D721Med (cell line): ENCODE results near the gene CHI3L1.
A peak's percentile ranks its signal among the peaks of the same experiment; 100 is the strongest.

ENCODE experiments used
- DNase-seq: peaks from one replicate; pipeline ENCODE4 v3.0.0; 2011; ENCODE audit warnings: low spot score; ENCODE audit not compliant: insufficient read length
- FAIRE-seq: peaks from 2 replicates; lab custom pipeline; 2011; peaks lifted over from hg19 to GRCh38; lab: Jason Lieb, UNC
- TF ChIP-seq, protein P1 (sequence below): IDR thresholded peaks from 2 replicates; pipeline ENCODE4 v1.5.1; 2012; ENCODE audit warnings: mild to moderate bottlenecking, control low read depth; ENCODE audit not compliant: insufficient read depth; ENCODE audit errors: missing control alignments

The CHI3L1 gene

GRCh38 chr1:203173011-203173555 lies 13.4 kb downstream of the CHI3L1 start:
- FAIRE-seq: no peak
- TF ChIP-seq, protein P1, sequence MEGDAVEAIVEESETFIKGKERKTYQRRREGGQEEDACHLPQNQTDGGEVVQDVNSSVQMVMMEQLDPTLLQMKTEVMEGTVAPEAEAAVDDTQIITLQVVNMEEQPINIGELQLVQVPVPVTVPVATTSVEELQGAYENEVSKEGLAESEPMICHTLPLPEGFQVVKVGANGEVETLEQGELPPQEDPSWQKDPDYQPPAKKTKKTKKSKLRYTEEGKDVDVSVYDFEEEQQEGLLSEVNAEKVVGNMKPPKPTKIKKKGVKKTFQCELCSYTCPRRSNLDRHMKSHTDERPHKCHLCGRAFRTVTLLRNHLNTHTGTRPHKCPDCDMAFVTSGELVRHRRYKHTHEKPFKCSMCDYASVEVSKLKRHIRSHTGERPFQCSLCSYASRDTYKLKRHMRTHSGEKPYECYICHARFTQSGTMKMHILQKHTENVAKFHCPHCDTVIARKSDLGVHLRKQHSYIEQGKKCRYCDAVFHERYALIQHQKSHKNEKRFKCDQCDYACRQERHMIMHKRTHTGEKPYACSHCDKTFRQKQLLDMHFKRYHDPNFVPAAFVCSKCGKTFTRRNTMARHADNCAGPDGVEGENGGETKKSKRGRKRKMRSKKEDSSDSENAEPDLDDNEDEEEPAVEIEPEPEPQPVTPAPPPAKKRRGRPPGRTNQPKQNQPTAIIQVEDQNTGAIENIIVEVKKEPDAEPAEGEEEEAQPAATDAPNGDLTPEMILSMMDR: no peak
- no peak for DNase-seq

DNA sequence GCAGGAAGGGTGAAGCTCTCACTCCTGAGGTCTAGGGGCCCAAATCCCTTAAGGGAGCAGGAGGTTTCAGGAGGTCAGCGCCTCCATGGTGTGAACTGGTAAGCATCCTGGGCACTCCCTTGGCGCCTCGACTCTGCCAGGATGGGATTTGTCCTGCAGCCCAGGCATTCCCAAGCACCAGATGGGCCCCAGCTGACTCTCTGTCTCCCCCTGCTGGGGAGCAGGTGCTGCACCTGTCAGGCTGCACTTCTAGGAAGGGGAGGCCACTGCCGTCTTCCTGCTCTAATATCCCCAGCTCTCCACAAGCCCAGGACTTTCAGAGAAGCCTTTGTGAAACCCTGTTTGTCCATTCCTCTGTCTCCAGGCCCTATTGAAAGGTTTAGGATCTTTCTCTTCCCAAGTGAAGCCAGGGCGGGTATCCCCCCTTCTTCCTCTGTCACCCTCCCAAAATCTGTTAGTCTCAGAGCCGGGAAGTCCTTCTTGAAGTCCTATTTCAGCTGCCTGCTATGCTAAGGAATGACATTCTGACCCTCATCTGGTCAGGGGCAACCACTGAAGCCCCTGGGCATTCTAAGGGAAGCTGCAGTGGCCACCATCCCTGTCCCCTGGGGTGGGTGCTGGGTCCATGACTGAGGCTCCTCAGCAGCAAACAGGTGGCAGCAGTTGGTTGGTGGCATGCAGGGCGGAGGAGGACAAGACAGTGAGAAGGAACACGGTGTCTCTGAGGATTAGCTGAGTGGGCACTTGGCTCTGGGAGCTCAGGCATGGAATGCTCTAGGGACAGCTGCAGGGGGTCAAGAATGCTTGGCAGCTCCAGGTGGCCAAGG lies 14.1 kb downstream of the CHI3L1 start:
- TF ChIP-seq, protein P1: peak; percentile 98
- no peak for FAIRE-seq
- DNase-seq: peak; percentile 72

- DNase-seq (no peak), FAIRE-seq (no peak)
- TF ChIP-seq, protein P1: no peak
Measured at GRCh38 chr1:203171341-203172183, 14.9 kb downstream of the CHI3L1 start.

DNA sequence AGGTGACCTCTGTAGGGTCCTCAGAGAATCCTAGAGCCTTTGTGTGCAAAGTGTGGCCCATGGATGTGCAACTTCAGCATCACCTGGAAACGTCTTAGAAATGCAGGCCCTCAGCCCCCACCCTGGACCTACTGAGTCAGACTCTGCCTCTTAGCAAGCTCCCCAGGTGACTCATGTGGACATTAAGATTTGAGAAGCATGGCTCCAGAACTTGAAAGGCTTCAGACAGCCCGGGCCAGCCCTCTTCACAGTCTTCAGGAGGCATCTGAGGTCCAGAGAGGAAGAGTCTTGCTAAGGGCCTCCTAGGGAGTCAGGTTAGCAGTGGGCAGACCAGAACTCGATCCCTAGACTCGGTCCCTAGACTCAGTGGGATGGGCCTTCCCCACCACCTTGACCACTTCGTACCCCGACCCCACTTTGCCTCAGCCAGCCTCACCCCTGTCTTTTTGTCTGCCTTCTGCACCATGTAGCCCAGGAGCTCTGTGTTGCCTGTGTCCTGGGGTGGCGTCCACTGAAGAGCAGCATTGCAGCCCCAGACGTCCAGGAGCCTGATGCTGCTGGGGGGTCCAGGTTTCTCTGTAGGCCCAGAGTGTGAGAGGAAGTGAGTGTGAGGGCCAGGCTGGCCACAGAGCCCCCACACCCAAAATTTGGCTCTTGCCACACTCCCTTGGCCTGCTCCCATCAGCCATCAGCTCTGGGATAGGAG lies 15.7 kb downstream of the CHI3L1 start:
- no peak for DNase-seq
- TF ChIP-seq, protein P1: no peak
- no peak for FAIRE-seq

GRCh38 chr1:203169770-203170520 lies 16.6 kb downstream of the CHI3L1 start:
- DNase-seq (no peak), FAIRE-seq (no peak)
- TF ChIP-seq, protein P1: no peak

DNA sequence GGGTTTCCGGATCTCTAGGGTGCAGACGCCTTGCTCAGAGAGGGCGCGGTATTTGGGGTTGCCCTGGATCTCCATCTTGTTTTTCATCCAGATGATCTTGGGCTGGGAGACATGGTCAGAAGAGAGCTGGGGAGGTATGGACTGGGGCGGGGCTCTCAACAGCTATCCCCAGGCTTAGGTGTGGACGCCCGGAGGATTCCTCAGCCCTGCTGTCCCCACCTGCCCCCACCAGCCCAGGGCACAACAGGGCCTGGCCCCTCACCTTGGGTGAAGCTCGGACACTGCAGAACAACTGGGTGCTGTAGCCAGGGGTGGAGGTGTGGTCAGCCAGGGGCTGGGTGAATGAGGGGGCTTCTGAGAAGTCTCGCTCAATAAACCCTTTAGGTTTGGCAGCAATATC lies 17.5 kb downstream of the CHI3L1 start:
- TF ChIP-seq, protein P1: no peak
- DNase-seq: no peak
- FAIRE-seq: no peak
